ENCODE measurements around the gene CLEC4F.

- TF ChIP-seq ZNF776 (CRISPR knock-in tag; IDR thresholded peaks at IDR 0.05) (no peak), CTCF (CRISPR knock-in tag; IDR thresholded peaks at IDR 0.05) (no peak), ZNF678 (CRISPR knock-in tag; IDR thresholded peaks at IDR 0.05) (no peak), POLR2A (IDR thresholded peaks at IDR 0.05; ENCODE audit: insufficient read depth in 1 of 2, low read depth in 2 of 2, low read length in 2 of 2) (no peak), RFX1 (IDR thresholded peaks at IDR 0.05) (no peak), TFE3 (CRISPR knock-in tag; IDR thresholded peaks at IDR 0.05) (no peak), RERE (CRISPR knock-in tag; IDR thresholded peaks at IDR 0.05; ENCODE audit: low read depth) (no peak), KLF12 (CRISPR knock-in tag; IDR thresholded peaks at IDR 0.05; ENCODE audit: borderline replicate concordance) (no peak), SUZ12 (IDR thresholded peaks at IDR 0.05; ENCODE audit: low read depth, low read length) (no peak)
Observed at GRCh38 chr2:70817284-70817954, 3.0 kb downstream of the CLEC4F start.

All from HepG2 (cell line).